K562 (cell line): Measurements from ENCODE around the gene PTGIS. TPM values are rescaled to one million over a fixed set of nuclear protein-coding genes. Genes with fewer than 3 reads are reported as not detected.

Source experiments
- ATAC-seq: fragments of 200-7000 bp; cut with Tn5 transposase; 3 replicates; pipeline ENCODE4 v1.9.1; 2020; ENCODE audit warnings: moderate library complexity
- BruUV-seq: library from RNA; stranded (reverse); fragments of 400-500 nt; replicated peaks from 2 replicates; lab custom pipeline; 2021; lab: Mats Ljungman, UMichigan
- CTCF ChIA-PET: fragments of 300-600 bp; formaldehyde crosslinking; extraction: SDS; loops from one replicate; lab custom pipeline; 2021; ENCODE audit warnings: low intra/inter-chr PET ratio; lab: Yijun Ruan, JAX
- POLR2A ChIA-PET: fragments of 300-600, 350-650 bp; sonication (Branson Sonifier 250); formaldehyde crosslinking; extraction: SDS; loops from one replicate; lab custom pipeline; 2021; ENCODE audit warnings: antibody characterized with exemption, inconsistent platforms; lab: Yijun Ruan, JAX
- DNase-seq, 4 experiments: peaks; one replicate each; pipeline versions ENCODE4 v3.0.0 to v3.0.0-alpha.2; 2011 to 2018; ENCODE audit warnings: low spot score in 3 of 4, mixed read lengths in 3 of 4; ENCODE audit errors: extremely low read depth in 1 of 4
- FAIRE-seq: peaks from 2 replicates; lab custom pipeline; 2011; peaks lifted over from hg19 to GRCh38; lab: Jason Lieb, UNC
- H2AFZ ChIP-seq: 2 replicates; pipeline ENCODE4 v1.6.0; 2011; ENCODE audit warnings: low read depth, low read length, control low read depth, inconsistent platforms
- H3K27ac ChIP-seq: fragments of 200-600 bp; 3 replicates; pipeline ENCODE4 v1.8.0; 2011; ENCODE audit warnings: low read depth, mild to moderate bottlenecking, control low read depth, inconsistent platforms, low read length, moderate library complexity, mixed read lengths; ENCODE audit errors: extremely low read depth
- H3K27me3 ChIP-seq, 2 experiments: fragments of 300-600 bp in 1 of 2; 2 replicates in 1 of 2; 3 replicates in 1 of 2; pipeline versions ENCODE4 v1.6.0 to v1.8.0; 2011; ENCODE audit warnings: inconsistent platforms in 2 of 2, low read length in 2 of 2, mild to moderate bottlenecking in 1 of 2, mixed read lengths in 1 of 2, moderate library complexity in 1 of 2; ENCODE audit not compliant: control insufficient read depth in 2 of 2, insufficient read depth in 2 of 2
- H3K36me3 ChIP-seq: fragments of 300-600 bp; 3 replicates; pipeline ENCODE4 v1.8.0; 2011; ENCODE audit warnings: mild to moderate bottlenecking, low read length, inconsistent platforms; ENCODE audit not compliant: control insufficient read depth, insufficient read depth
- H3K4me1 ChIP-seq, 2 experiments: fragments of 200-600 bp in 1 of 2; replicated peaks in 1 of 2; 2 replicates in 1 of 2; 3 replicates in 1 of 2; pipeline versions ENCODE4 v1.5.1 to v1.8.0; 2011; ENCODE audit warnings: inconsistent platforms in 2 of 2, low read length in 2 of 2, mild to moderate bottlenecking in 1 of 2, mixed read lengths in 1 of 2, moderate library complexity in 1 of 2; ENCODE audit not compliant: control insufficient read depth in 2 of 2, insufficient read depth in 2 of 2
- H3K4me2 ChIP-seq: 2 replicates; pipeline ENCODE4 v1.6.1; 2011; ENCODE audit warnings: low read length, control low read depth, inconsistent platforms, mixed read lengths; ENCODE audit not compliant: insufficient read depth
- H3K4me3 ChIP-seq: fragments of 200-600 bp; sonication (generic), shearing (Covaris generic); 2 replicates; pipeline ENCODE4 v1.5.1; 2016; ENCODE audit warnings: control low read depth, inconsistent platforms
- H3K79me2 ChIP-seq: fragments of 200-600 bp; 3 replicates; pipeline ENCODE4 v1.8.0; 2011; ENCODE audit warnings: low read length, inconsistent platforms; ENCODE audit not compliant: control insufficient read depth, insufficient read depth
- H3K9ac ChIP-seq, 2 experiments: 2 replicates each; pipeline versions ENCODE4 v1.6.0 to v1.6.1; 2011; ENCODE audit warnings: low read depth in 2 of 2, low read length in 2 of 2, control low read depth in 1 of 2, inconsistent platforms in 1 of 2, mild to moderate bottlenecking in 1 of 2, mixed read lengths in 1 of 2; ENCODE audit not compliant: insufficient read depth in 1 of 2
- H3K9me1 ChIP-seq: one replicate; pipeline ENCODE4 v1.6.0; 2011; ENCODE audit warnings: inconsistent platforms, mild to moderate bottlenecking, low read length, moderate library complexity; ENCODE audit not compliant: control insufficient read depth, insufficient read depth
- H3K9me3 ChIP-seq: replicated peaks from 2 replicates; pipeline ENCODE4 v1.5.1; 2011; ENCODE audit warnings: low read depth, low read length, inconsistent platforms; ENCODE audit not compliant: control insufficient read depth, insufficient read depth
- H4K20me1 ChIP-seq: replicated peaks from 2 replicates; pipeline ENCODE4 v1.6.1; 2011; ENCODE audit warnings: low read length, inconsistent platforms, mixed read lengths; ENCODE audit not compliant: control insufficient read depth, insufficient read depth
- BMI1 ChIP-seq: fragments of 150-350 bp; IDR thresholded peaks from 2 replicates; pipeline ENCODE4 v1.6.1; 2014; ENCODE audit warnings: low read length
- CHD4 ChIP-seq: fragments of 200-600 bp; sonication (generic); IDR thresholded peaks from 3 replicates; pipeline ENCODE4 v1.6.1; 2012; ENCODE audit warnings: low read depth, mild to moderate bottlenecking, mixed read lengths, low read length, inconsistent platforms; ENCODE audit not compliant: insufficient read depth, insufficient replicate concordance, poor library complexity, severe bottlenecking
- EHMT2 ChIP-seq: fragments of 450-650 bp; IDR thresholded peaks from 2 replicates; pipeline ENCODE4 v1.6.1; 2018; ENCODE audit warnings: antibody characterized with exemption
- FOSL1 ChIP-seq: fragments of 200-800 bp; sonication (Bioruptor generic); conservative IDR thresholded peaks from 2 replicates; pipeline ENCODE4 v1.6.1; 2016; ENCODE audit warnings: missing genetic modification characterization, missing compliant biosample characterization
- MAFG ChIP-seq: fragments of 450-650 bp; conservative IDR thresholded peaks from 2 replicates; pipeline ENCODE4 v1.6.1; 2016; ENCODE audit warnings: missing genetic modification characterization, missing compliant biosample characterization
- MAFK ChIP-seq: IDR thresholded peaks from 2 replicates; pipeline ENCODE4 v1.6.1; 2011; ENCODE audit warnings: low read length, improper control_type of control experiment
- SMARCE1 ChIP-seq: fragments of 450-650 bp; IDR thresholded peaks from 2 replicates; pipeline ENCODE4 v1.7.1; 2016; ENCODE audit warnings: mild to moderate bottlenecking
- ZNF316 ChIP-seq: fragments of 450-650 bp; IDR thresholded peaks from 2 replicates; pipeline ENCODE4 v1.6.1; 2016
- WGBS: fragments of 100-300 bp; shearing (Covaris generic); methylation state at CpG from one replicate; pipeline ENCODE4 v1.1.6; 2016; ENCODE audit warnings: low coverage, mixed read lengths; ENCODE audit not compliant: insufficient coverage; ENCODE audit errors: missing lambda C conversion rate; 5-methylcytosine and 5-hydroxymethylcytosine counted together
- in situ Hi-C: fragments of 300-500 bp; cut with MboI; formaldehyde crosslinking; loops from 4 replicates; pipeline ENCODE4 v1.15.0; 2018; ENCODE audit warnings: inconsistent platforms, mixed read lengths
- intact Hi-C: fragments of 100-400 bp; cut with micrococcal nuclease; formaldehyde crosslinking; loops from 2 replicates; pipeline ENCODE4 v1.14.2; 2022
- polyA plus RNA-seq, 8 experiments: library from polyadenylated mRNA; depleted of rRNA in 4 of 8; stranded (reverse) in 5 of 8; unstranded in 3 of 8; fragments of >200 nt; fragmentation: Nextera tagmentation in 2 of 8; fragmentation: Illumina TruSeq in 1 of 8; extraction: Ambion mirVana in 2 of 8; extraction: Trizol in 1 of 8; gene quantifications; 2 replicates each; pipeline versions ENCODE4 v1.2.1 to v1.2.3, GENCODE V29; 2011 to 2014; ENCODE audit warnings: inconsistent platforms in 1 of 8, missing spikeins in 1 of 8
- total RNA-seq, 7 experiments: library from RNA; depleted of rRNA in 6 of 7; stranded (reverse); fragments of >200 nt in 6 of 7; fragmentation: Illumina TruSeq in 2 of 7; extraction: Trizol in 2 of 7; gene quantifications; 2 replicates each; pipeline versions ENCODE4 v1.2.1 to v1.2.3, GENCODE V29; 2011 to 2021; ENCODE audit warnings: low replicate concordance in 1 of 7
- TF ChIP-seq, protein P1 (sequence below): fragments of 150-350 bp; IDR thresholded peaks from 2 replicates; pipeline ENCODE4 v1.6.1; 2014; ENCODE audit warnings: low read depth, mild to moderate bottlenecking, low read length, borderline replicate concordance
- TF ChIP-seq, protein P2 (sequence below): fragments of 450-650 bp; IDR thresholded peaks from 2 replicates; pipeline ENCODE4 v1.6.1; 2017; ENCODE audit warnings: antibody characterized with exemption
- TF ChIP-seq, protein P3 (sequence below): sonication (generic); formaldehyde crosslinking; IDR thresholded peaks from 2 replicates; pipeline ENCODE4 v1.8.1; 2023; ENCODE audit warnings: mild to moderate bottlenecking, missing genetic modification reagents
- TF ChIP-seq, protein P4 (sequence below): IDR thresholded peaks from 2 replicates; pipeline ENCODE4 v1.6.1; 2016; ENCODE audit warnings: missing genetic modification characterization, missing compliant biosample characterization

The PTGIS gene
- total and polyA plus RNA-seq, 9 of the 15 experiments (the other 6 are each of a cell fraction or from before 2014, with no cell fraction given), result not detected

DNA sequence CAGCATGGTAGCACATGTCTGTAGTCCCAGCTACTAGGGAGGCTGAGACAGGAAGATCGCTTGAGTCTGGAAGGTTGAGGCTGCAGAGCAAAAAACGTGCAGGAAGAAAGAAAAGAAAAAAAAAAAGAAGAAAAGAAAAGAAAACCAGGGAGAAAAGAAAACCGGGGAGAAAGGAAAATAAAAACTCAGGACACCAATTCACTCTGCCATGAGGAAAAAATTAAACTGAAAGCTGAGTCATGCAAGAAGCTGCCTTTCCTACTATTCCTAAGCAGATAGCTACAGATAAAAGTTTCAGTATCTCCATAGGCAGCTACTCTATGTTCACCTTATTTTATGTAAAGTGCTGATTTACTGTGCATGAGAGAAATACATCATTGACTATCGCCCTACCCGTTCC is 10.5 kb downstream of the PTGIS start:
- no peak overlapping the region for H3K4me3 ChIP-seq
- ChIA-PET POLR2A (interaction anchor here (0.7 kb wide), 1 partner anchor 1587 kb away, joined by 3 read pairs; no protein-coding TSS in a partner anchor), CTCF (interaction anchor here (0.8 kb wide), 1 partner anchor 14 kb away, joined by 3 read pairs; no protein-coding TSS in a partner anchor)
- no peaks in the 10 kb centered on the region for H3K9me1 ChIP-seq
- H3K9me3 ChIP-seq, result no peaks in the 10 kb centered on the region; the same call in 1 of the 2 replicates
- peaks cover 0 to 22% of the 10 kb centered on the region in 2 experiments; a peak in 3 of 5 replicates for H3K27me3 ChIP-seq
- H4K20me1 ChIP-seq, result no peaks in the 10 kb centered on the region; the same call in 1 of the 2 replicates
- no peak for ATAC-seq
- peak; percentile 55 for FAIRE-seq
- H3K9ac ChIP-seq, result no peak overlapping the region; a peak in 1 of 4 replicates
- DNase-seq, result peak in 1 of 4 experiments; percentile 5
- 0% methylated on average over 4 of the region's 5 CpGs for WGBS
- H3K4me2 ChIP-seq, result no peak overlapping the region
- H3K4me1 ChIP-seq, result peaks cover 4 to 5% of the 10 kb centered on the region in 2 experiments
- peak overlapping the region; percentile 5; the same call in 1 of the 2 replicates for H2AFZ ChIP-seq
- in situ Hi-C loops (no loop called here), intact Hi-C loops (no loop called here)
- no peaks in the 10 kb centered on the region for H3K36me3 ChIP-seq
- H3K27ac ChIP-seq, result no peak overlapping the region
- BruUV-seq, result no TSS peak
- H3K79me2 ChIP-seq, result no peaks in the 10 kb centered on the region
- TF ChIP-seq, protein P1, sequence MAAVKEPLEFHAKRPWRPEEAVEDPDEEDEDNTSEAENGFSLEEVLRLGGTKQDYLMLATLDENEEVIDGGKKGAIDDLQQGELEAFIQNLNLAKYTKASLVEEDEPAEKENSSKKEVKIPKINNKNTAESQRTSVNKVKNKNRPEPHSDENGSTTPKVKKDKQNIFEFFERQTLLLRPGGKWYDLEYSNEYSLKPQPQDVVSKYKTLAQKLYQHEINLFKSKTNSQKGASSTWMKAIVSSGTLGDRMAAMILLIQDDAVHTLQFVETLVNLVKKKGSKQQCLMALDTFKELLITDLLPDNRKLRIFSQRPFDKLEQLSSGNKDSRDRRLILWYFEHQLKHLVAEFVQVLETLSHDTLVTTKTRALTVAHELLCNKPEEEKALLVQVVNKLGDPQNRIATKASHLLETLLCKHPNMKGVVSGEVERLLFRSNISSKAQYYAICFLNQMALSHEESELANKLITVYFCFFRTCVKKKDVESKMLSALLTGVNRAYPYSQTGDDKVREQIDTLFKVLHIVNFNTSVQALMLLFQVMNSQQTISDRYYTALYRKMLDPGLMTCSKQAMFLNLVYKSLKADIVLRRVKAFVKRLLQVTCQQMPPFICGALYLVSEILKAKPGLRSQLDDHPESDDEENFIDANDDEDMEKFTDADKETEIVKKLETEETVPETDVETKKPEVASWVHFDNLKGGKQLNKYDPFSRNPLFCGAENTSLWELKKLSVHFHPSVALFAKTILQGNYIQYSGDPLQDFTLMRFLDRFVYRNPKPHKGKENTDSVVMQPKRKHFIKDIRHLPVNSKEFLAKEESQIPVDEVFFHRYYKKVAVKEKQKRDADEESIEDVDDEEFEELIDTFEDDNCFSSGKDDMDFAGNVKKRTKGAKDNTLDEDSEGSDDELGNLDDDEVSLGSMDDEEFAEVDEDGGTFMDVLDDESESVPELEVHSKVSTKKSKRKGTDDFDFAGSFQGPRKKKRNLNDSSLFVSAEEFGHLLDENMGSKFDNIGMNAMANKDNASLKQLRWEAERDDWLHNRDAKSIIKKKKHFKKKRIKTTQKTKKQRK, result no peak
- TF ChIP-seq, protein P2, sequence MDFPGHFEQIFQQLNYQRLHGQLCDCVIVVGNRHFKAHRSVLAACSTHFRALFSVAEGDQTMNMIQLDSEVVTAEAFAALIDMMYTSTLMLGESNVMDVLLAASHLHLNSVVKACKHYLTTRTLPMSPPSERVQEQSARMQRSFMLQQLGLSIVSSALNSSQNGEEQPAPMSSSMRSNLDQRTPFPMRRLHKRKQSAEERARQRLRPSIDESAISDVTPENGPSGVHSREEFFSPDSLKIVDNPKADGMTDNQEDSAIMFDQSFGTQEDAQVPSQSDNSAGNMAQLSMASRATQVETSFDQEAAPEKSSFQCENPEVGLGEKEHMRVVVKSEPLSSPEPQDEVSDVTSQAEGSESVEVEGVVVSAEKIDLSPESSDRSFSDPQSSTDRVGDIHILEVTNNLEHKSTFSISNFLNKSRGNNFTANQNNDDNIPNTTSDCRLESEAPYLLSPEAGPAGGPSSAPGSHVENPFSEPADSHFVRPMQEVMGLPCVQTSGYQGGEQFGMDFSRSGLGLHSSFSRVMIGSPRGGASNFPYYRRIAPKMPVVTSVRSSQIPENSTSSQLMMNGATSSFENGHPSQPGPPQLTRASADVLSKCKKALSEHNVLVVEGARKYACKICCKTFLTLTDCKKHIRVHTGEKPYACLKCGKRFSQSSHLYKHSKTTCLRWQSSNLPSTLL, result no peak
- TF ChIP-seq, protein P3, sequence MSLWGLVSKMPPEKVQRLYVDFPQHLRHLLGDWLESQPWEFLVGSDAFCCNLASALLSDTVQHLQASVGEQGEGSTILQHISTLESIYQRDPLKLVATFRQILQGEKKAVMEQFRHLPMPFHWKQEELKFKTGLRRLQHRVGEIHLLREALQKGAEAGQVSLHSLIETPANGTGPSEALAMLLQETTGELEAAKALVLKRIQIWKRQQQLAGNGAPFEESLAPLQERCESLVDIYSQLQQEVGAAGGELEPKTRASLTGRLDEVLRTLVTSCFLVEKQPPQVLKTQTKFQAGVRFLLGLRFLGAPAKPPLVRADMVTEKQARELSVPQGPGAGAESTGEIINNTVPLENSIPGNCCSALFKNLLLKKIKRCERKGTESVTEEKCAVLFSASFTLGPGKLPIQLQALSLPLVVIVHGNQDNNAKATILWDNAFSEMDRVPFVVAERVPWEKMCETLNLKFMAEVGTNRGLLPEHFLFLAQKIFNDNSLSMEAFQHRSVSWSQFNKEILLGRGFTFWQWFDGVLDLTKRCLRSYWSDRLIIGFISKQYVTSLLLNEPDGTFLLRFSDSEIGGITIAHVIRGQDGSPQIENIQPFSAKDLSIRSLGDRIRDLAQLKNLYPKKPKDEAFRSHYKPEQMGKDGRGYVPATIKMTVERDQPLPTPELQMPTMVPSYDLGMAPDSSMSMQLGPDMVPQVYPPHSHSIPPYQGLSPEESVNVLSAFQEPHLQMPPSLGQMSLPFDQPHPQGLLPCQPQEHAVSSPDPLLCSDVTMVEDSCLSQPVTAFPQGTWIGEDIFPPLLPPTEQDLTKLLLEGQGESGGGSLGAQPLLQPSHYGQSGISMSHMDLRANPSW, result no peak
- TF ChIP-seq, protein P4, sequence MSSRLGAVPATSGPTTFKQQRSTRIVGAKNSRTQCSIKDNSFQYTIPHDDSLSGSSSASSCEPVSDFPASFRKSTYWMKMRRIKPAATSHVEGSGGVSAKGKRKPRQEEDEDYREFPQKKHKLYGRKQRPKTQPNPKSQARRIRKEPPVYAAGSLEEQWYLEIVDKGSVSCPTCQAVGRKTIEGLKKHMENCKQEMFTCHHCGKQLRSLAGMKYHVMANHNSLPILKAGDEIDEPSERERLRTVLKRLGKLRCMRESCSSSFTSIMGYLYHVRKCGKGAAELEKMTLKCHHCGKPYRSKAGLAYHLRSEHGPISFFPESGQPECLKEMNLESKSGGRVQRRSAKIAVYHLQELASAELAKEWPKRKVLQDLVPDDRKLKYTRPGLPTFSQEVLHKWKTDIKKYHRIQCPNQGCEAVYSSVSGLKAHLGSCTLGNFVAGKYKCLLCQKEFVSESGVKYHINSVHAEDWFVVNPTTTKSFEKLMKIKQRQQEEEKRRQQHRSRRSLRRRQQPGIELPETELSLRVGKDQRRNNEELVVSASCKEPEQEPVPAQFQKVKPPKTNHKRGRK (tag), result peak; percentile 97
- TF ChIP-seq SMARCE1, result peak; percentile 45; the same call in 1 of the 2 replicates
- TF ChIP-seq EHMT2, result 0 out of 2 replicates have a peak, but pooled peaks have one; percentile 21
- TF ChIP-seq FOSL1 (tag), result peak; percentile 42; the same call in 1 of the 2 replicates
- TF ChIP-seq MAFG (tag), result peak; percentile 89
- peak; percentile 35; the same call in 1 of the 2 replicates for TF ChIP-seq BMI1
- peak; percentile 38; the same call in 1 of the 2 replicates for TF ChIP-seq MAFK
- peak; percentile 73; the same call in 1 of the 2 replicates for TF ChIP-seq ZNF316
- TF ChIP-seq CHD4, result no peak
